Activated T-cell treated with anti-CD3 and anti-CD28 coated beads for 48 hours (primary cell): ENCODE results near the gene BEND6.

ENCODE experiments used
- DNase-seq: peaks from one replicate; pipeline ENCODE4 v3.0.0-alpha.2; 2020; ENCODE audit warnings: low read depth

BEND6 gene, protein sequence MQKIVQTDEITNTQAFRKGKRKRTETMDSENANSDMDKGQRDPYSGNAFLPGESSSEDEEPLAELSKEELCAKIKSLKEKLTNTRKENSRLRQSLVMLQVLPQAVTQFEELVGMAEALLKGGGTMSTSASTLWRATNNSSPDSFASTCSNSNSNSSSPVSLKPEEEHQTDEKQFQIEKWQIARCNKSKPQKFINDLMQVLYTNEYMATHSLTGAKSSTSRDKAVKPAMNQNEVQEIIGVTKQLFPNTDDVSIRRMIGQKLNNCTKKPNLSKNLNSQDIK

DNA sequence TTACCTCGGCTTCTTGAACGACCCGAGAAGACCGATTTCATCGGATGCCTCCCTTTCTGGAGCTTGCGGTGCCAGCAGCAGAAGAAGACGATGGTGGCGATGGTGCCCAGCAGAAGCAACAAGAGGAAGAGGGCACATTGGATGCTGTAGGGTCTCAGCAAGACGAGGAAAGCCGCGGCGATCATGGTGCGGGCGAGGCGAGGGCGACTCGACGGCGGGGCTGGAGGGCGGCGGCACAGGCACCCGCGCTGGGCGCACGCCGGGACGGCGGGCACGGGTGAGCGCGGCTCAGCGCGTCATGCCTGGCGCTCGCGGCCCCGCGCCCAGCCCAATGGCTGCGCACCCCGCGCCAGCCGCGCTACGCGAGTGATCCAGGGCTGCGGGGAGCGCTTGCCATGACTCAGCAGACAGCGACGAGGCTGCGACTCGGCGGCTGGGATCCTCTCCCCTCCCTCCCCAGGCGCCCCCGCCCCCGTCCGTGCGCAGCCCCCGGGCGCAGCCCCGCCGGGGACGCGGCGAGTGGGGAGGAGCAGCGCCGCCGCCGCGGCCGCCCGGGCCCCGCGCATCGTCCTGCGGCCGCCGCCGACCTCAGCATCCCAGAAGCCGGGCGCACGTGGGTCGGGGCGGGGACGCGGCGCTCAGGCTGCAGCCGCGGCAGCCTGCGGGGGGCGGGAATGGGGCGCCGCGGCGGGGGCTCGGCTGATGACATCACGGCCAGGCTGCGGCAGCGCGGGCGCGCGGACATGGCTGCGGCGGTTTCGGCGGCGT lies at the start of gene BEND6:
Gene BEND6, plus strand, starts transcription at position 705 of the 768 bp plus-strand sequence. CDS start 26,704 bp downstream, outside the sequence.
- DNase-seq, result no peak

DNA sequence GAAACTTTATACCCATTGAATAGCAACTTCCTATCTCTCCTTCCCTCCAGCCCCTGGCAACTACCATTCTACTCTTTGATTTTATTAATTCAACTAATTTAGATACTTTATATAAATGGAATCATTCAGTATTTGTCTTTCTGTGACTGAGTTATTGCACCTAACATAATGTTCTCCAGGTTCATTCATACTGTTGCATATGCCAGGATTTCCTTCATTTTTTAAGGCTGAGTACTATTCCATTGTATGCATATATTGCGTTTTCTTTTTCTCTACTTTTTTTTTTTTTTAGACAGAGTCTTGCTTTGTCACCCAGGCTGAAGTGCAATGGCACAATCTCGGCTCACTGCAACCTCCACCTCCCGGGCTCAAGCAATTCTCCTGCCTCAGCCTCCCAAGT lies 49.5 kb upstream of the BEND6 start:
- no peak for DNase-seq

DNA sequence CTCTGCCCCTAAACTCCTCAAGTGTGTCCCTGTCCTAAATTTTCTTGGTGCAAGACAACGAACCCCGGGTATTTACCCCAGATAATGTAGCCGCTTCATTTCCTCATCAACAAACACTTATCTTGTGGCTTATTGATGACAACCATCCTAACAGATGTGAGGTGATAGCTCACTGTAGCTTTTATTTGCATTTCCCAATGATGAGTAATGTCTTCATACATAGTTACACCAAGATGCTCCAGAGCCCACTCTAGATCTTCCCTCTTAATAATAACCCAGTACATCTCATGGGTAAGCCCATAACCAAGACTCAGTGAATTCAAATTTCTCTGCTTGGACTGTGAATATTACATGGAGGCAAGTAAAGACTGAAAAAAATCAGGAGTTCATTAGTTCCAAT lies 48.2 kb upstream of the BEND6 start:
- DNase-seq, result no peak

DNA sequence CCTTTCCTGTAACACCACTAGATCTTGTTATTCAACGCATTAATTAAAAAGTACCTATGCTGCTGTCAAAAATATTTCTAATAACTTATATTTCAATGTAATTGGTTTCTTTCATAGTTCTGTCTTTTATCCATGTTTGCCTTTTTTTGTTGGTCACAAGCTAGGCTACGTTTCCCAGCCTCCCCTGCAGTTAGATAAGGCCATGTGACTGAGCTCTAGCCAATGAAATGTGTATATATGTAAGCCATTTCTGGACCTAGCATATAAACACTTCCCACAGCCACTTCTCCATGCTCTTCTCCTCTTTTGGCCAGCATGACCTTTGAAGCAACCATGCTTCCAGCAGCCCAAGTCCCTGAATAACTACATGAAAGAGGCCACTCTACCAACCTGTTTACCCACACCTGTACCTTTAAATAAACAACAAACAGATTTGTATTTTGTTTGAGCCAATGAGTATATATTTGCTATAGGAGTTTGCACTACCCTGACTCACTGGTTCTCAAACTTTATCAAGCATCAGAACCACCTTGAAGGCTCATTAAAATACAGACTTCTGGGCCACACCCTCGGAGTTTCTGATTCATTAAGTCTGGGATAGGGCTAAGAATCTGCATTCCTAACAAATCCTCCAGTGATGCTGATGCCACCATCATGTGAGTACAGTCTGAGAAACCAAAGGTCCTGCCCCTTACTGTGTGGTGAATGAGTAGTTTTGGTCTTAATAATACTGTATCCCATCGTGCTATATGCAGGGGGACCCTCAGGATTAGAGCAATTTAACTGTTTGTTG lies 45.6 kb upstream of the BEND6 start:
- DNase-seq, result no peak

DNA sequence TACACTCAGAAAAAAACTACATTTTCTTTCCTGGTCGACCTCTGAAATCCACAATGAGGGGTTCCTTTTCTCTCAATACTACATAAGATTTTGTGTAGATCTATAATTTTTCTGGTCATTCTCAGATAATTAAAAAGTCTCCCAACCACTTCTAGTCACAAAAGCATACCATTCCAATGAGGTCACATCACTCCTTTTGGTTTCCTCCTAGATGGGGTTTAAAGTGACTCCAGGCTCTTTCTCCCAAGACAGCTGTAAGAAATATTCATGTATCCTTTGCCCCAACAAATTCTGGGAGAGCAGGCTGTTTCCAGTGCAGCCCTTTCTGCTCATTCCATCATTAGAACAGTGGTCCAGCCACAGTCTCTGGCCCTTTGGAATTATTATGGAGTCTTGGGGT lies 43.1 kb upstream of the BEND6 start:
- no peak for DNase-seq

DNA sequence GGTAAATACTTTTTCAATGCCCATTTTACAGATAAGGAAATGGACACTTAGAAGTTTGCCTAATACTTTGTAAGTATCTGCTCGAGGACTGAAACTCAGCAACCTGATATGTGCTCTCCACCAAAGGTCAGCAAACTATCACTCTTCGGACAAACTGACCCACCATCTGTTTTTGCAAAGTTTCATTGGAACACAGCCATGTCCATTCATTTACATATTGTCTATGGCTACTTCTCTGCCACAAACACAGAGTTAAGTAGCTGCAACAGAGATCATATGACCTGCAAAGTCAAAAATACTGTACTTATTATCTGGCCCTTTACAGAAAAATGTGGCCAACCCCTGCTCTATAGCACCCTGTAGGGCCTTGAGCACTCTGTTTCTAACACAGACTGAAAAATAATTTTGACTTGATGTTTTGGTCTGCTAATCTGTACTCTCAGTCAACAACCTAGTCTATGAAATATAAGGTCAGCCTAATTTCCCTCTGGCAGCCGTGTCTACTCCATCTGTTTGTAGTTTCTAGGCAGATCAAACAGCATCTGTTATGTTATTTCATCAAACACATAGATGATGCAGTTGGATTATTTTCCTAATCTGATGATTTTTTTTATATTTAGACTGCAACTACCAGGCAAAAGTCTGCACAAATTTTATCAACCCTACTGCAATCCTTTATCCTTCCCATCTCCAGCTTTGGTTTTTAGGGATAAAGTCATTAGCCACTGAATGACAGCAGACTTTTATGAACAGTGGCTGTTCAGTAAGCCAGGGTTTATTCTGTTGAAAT lies 41.4 kb upstream of the BEND6 start:
- no peak for DNase-seq

DNA sequence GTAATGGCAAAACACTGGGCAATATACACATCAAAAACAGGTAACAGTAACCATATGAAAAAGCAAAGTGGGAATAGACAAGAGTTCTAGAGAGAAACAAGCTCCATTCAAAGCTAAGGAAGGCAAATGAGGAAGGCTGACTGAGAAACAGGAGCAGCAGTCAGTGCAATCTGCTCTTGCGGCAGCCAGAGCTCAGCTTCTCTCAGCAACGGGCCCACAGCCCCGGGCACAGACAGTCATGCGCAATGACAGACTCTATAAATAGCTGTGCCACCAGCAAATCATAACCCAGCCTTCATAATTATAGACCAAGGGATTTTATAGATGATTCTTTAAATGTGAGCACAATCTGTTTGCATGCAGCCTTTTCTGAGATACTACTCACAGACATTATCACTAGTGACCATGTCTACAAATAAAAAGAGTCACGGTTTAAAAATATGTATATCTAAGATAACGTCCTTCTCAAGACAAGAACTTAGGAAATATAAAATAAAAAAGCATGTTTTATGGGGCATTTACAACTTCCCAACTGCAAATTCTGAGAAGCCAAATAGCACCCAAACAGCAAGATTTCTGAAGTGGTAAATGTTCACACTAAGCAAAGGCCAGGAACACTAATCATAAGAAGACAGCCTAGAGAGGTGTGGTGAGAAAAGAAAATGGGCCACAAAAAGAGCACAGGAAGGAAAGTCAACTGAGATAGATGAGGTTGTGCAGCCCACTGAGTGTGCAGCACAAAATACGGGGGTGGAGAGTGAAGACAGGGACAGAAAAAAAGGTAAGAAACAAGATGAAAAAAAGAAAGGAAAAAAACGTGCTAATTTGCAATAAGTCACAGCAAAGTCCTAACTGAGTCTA lies 39.9 kb upstream of the BEND6 start:
- no peak for DNase-seq

DNA sequence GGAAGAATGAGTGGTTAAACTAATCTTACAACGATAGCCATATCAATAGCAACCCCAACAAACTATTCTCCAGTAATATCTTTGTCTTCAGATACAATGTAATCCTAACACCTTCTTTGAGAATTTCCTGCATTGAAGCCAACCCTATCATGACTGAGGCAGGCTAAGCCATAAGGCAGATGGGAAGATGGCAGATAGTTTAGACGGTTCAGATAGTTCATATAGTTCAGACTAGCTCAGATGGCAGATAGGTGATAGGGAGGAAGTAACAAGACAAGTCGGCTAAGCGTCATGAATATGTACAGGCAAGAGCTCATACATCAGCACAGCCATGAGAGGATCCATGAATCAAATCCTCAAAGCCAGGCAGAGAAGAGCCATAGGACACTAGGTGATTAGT lies 39.1 kb upstream of the BEND6 start:
- no peak for DNase-seq

DNA sequence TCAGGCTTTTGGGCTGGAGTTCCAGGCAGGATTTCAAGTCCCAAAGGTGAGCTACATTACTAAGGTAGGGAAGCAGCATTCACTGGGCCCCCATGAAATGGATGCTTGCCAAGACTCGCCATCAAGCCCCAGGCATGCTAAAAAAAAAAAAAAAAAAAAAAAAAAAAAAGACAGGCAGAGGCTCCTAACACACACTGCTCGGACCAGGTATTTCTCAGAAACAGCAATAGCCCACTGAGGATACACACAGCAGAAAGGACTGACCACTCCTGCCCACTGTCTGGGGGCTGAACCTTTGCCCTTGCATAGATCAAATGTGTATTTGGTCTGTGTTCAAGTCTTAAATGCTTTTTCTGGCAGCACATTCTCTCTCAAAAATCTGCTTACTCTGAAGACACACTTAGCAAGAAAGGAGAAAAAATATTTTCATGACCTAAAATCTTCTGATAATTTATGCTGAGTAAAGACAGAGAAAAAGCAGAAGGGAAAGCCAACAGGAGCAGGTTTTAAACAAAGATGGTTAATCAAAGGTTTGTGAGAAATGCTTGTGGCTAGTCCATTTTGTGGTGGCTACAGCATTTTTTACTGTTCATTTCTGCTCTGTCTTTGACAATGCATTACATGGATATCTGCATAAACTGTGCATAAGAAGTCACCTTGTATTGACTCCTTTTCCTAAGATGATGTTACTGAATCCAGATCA lies 37.9 kb upstream of the BEND6 start:
- no peak for DNase-seq

DNA sequence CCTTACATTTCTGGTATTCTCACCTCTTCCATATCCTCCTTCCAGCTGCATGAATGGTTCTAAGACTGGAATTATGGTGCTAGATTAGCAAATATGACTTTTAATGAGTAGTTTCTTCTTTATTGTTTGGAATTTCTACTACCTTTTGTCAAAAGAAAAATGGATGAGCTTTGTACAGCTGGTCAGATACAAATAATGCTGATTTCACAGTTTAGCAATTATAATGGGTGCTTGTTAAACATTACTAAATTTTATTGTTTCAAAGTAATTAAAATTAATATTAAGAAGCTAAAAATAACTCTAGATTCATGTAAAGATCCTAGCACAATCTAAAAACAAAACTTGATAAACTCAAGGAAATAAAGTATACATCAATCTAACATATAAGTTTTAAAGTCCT lies 32.3 kb upstream of the BEND6 start:
- no peak for DNase-seq

DNA sequence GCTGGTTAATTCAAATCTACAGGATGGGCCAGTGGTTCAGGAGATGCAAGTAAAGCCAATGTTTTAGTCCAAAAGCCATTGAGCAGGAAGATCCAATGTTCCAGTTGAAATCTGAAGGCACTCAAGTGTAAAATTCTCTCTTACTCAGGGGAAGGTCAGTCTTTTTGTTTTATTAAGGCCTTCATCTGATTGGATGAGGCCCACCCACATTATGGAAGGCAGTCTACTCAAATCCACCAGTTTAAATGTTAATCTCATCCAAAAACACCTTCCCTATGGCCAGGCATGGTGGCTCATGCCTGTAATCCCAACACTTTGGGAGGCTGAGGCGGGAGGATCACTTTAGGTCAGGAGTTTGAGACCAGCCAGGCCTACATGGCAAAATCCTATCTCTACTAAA lies 31.3 kb upstream of the BEND6 start:
- DNase-seq, result no peak

DNA sequence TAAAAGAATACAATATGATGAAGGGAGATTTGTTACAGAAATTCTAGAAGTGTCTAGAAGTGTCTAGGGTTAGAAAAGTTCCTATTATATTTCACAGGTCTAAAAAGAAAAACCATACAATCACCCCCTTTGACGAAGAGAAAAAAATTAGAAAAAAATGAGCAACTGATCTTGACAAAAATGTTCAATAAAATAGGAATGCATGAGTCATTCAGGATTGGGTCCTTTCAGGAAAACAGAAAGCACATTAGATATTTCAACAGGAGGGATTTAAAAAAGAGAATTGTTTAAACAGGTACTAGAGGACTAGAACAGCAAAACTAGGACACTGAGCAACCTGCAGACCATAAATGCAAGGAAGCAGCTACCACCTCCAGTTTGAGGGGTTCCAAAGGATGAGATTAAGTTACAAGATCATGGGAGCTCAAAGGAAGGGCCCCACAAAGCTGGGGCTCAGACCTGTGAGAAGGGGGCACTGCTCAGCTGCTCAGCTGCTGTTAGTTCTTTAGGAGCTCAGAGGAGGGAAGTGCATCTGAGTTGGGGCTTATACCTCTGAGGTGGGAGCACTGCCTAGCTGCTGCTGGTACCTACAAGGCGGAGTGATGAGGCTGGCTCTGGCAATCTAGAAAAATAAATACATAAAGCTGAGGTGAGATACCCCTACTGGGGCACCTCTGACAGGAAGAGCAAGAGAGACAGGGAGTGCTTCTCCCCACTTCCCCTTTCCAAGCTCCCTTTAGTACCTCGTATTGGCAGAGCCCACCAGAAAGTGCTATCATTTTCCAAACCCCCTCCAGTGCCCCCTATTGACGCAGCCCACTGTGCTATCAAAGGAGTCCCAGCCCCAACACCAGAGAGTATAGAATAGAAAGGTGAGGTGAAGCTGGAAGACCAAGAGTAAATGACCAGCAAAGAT lies 27.1 kb upstream of the BEND6 start:
- no peak for DNase-seq

DNA sequence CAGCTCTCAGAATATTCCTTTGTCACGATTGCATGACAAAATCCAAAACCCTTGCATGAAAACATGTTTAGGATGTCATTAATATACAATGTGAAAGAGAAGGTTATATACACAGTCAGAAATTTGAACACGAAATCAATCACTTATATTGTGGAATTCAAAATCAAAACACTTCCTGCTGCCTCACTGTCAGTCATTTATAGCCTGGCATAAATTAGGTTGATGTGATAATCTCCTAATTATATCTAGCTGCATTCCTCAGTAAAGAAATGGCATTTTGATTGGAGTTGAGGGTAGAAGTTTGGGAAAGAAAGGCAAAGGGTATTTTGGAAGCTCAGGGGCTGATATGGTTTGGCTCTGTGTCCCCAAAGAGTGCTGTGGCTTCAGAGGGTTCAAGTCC lies 24.1 kb upstream of the BEND6 start:
- DNase-seq, result no peak

DNA sequence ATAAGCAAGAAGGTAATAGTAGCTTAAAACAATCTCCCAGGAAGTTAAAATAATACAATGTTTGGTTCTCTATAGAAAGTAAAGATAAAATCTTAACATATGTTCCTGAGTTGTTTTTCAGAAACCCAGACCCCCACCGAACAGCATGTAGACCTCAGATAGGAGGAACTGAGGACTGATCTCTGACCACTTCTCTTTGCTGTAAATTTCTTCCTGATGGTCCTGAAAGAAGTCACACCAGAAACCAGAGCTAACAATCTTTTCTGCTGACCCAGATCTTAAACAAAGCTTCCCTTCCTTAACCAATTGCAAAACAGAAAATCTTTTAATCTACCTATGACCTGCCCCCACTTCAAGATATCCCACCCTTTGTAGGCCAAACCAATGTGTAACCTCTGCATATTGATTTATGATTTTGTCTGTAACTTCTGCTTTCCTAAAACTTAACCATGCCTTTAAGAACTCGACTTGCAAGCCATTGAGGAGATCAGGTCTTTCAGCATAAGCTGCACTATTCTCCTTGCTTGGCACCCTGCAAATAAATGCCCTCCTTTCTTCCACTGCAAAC lies 21.9 kb upstream of the BEND6 start:
- DNase-seq, result no peak

DNA sequence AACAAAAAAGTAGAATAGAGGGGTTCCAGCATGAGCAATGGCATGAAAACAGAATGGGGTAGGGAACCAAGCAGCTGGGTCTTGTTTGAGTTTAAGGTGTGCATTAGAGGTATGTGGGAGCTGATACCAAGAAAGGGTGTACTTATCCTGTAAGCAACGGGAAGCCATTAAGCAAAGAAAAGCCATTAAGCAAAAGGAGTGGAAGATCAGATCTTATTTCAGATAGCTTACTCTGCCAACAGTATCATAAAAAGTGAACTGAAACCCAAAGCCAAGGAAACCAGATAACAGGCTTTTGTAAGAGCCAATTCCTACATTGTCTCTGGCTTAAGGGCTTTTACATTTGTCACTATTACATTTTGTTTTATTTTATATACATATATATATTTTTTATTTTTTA lies 21.3 kb upstream of the BEND6 start:
- DNase-seq, result no peak

DNA sequence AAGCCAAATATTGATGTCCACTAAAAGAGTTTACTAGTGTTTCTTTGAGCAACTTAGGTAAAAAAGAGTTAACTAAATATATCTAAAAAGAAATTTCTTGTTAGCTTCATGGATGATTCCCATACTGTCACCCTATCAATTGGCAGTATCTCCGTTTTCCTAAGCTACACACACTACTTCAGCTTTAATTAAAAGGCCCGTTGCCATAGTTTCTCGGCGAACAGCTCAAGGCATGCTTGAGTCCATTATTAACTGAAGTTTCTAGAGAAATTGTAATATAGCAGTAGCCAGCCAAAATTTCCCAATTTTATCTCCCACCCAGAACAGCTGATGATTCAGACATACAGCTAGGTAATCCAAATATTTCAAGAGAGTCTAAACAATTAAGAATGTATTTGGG lies 20.0 kb upstream of the BEND6 start:
- no peak for DNase-seq

DNA sequence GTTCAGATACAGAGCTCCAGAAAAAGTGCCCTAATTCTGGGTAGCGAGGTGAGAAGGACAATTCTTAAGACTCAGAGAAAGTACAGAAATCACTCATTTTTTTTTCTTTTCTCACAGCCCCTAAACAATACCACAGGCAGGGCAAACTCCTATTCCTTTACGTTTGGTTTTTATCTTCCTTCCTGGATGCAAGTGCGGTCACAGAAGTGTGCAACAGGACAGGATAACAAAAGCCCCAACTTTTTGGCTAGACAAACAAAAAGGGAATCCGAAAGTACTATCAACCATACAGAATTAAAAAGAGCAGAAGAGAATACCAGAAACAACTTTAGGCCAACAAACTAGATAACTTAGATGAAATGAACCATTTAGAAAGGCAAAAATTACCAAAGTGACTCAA lies 18.4 kb upstream of the BEND6 start:
- no peak for DNase-seq

DNA sequence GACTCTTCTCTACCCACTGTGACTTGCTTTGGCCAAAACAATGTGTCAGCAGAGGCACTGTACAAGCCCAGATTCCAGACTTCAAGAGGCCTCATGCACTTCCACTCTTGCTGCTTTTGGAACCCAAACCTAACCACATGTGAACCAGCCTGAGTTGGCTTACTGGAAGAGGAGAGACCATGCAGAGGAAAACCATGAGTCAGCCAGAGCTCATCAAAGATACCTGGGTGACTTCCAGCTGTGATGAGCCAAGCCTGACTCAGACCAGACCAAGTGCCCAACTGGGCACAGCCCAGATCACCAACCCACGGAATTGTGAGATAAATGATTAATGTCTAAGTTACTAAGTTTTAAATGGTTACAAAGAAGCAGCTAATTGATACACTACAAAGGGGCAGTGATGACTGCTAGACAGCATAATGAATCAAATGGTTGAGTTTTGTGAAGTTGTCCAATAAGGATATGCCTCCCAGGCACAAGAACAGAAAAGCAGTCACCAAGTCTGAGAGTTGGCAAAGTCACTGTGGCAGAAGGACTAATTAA lies 16.2 kb upstream of the BEND6 start:
- no peak for DNase-seq

DNA sequence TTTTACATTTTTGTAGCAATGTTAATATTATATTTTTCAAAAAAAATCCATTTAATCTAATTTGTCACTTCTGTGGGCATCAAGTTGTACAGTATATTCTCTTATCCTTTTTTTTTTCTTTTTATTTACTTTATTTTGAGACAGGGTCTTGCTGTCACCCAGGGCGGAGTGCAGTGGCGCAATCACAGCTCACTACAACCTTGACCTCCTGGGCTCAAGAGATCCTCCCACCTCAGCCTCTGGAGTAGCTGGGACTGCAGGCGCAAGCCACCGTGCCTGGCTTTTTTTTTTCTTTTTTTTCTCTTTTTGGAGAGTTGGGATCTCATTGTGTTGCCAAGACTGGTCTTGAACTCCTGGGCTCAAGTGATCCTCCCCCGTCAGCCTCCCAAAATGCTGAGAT lies 14.4 kb upstream of the BEND6 start:
- DNase-seq, result no peak
